Measurements from ENCODE around the gene KIFC3.

Gene KIFC3

DNA sequence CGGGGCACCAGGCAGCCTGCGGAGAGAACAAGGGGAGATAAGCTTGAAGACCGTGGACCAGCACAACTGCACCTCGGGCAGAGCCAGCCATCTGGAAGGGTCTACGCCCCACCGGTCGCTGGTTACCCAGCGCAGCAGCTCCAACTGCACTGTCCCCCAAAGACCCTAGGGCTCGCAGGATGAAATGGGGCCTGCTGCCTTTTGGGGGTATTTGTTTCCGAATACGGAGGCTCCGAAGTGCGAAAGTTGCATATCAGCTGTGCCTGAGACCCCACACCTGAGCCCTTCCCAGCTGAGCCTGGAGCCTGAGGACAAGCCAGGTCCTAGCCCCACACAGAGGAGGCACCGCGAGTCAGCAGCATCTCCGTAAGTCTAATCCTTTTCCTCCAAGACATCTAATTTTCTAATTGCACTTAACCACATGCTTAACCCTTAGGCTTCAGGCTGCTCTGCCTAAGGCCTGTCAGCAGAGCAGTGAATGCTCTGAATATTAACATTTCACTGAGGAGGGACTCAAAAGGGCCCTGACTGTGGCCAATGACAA is 4.0 kb downstream of the KIFC3 start:
- TF ChIP-seq REST (IDR thresholded peaks at IDR 0.05; ENCODE audit: insufficient read depth in 1 of 2, low read depth in 2 of 2, low read length in 2 of 2) (no peak), TAF1 (IDR thresholded peaks at IDR 0.05; ENCODE audit: borderline replicate concordance, insufficient read depth, low read length) (no peak)

- no peak for TF ChIP-seq TAF1 (IDR thresholded peaks at IDR 0.05; ENCODE audit: borderline replicate concordance, insufficient read depth, low read length)
These were observed 4.6 kb downstream of the KIFC3 start for GRCh38 chr16:57797526-57798266.

- TF ChIP-seq SIN3A (IDR thresholded peaks at IDR 0.05; ENCODE audit: borderline replicate concordance, insufficient read depth, low read length) (no peak), POLR2AphosphoS5 (IDR thresholded peaks at IDR 0.05; ENCODE audit: low read depth, low read length) (no peak), FOXP2 (optimal IDR thresholded peaks at IDR 0.05; ENCODE audit: borderline replicate concordance, extremely low read depth, extremely low read length, insufficient read depth) (no peak), REST (IDR thresholded peaks at IDR 0.05; ENCODE audit: insufficient read depth in 1 of 2, low read depth in 2 of 2, low read length in 2 of 2) (no peak), TAF1 (IDR thresholded peaks at IDR 0.05; ENCODE audit: borderline replicate concordance, insufficient read depth, low read length) (no peak)
These were observed 5.1 kb downstream of the KIFC3 start for GRCh38 chr16:57797216-57797525.

- no peak for TF ChIP-seq SIN3A (IDR thresholded peaks at IDR 0.05; ENCODE audit: borderline replicate concordance, insufficient read depth, low read length)
- TF ChIP-seq REST (IDR thresholded peaks at IDR 0.05; ENCODE audit: insufficient read depth in 1 of 2, low read depth in 2 of 2, low read length in 2 of 2): no peak
- TF ChIP-seq FOXP2 (optimal IDR thresholded peaks at IDR 0.05; ENCODE audit: borderline replicate concordance, extremely low read depth, extremely low read length, insufficient read depth): no peak
- TF ChIP-seq POLR2AphosphoS5 (IDR thresholded peaks at IDR 0.05; ENCODE audit: low read depth, low read length): no peak
- TF ChIP-seq TAF1 (IDR thresholded peaks at IDR 0.05; ENCODE audit: borderline replicate concordance, insufficient read depth, low read length): no peak
These were observed 6.8 kb downstream of the KIFC3 start for GRCh38 chr16:57795431-57795878.

DNA sequence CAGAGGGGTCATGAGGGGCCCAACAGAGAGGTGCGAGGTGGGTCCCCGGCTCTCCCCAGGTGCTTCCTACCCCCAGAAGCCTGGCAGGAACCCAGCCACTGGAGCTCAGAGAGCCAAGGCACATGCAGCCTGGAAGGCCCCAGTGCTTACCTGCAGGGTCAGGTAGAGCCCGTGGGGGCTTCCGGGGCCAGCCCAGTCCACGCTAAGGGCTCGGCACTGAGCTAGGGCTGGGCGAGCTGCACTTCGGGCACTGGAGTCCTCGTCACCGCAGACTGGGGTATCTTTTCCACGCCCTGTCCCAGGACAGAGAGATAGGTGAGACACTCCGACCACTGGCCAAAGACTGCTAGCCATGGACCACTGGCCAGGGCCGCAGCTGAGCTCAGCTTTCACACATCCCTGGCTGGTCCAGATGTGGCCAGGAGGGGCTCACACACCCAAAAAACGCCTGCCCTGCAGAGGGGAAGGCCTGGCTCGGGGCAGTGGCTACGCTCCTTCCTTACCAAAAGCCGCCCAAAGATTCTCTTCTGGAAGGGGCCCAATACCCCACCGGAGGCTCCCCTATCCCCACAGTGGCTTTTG is 7.4 kb downstream of the KIFC3 start:
- no peak for TF ChIP-seq REST (IDR thresholded peaks at IDR 0.05; ENCODE audit: insufficient read depth in 1 of 2, low read depth in 2 of 2, low read length in 2 of 2)
- no peak for TF ChIP-seq POLR2AphosphoS5 (IDR thresholded peaks at IDR 0.05; ENCODE audit: low read depth, low read length)
- TF ChIP-seq SIN3A (IDR thresholded peaks at IDR 0.05; ENCODE audit: borderline replicate concordance, insufficient read depth, low read length): no peak
- no peak for TF ChIP-seq FOXP2 (optimal IDR thresholded peaks at IDR 0.05; ENCODE audit: borderline replicate concordance, extremely low read depth, extremely low read length, insufficient read depth)
- TF ChIP-seq TAF1 (IDR thresholded peaks at IDR 0.05; ENCODE audit: borderline replicate concordance, insufficient read depth, low read length): no peak

All from PFSK-1 (cell line).